ENCODE measurements around the gene CCDC78.
"Not testable (repeated sequence)": the region's sequence is repeated elsewhere in the genome, so short reads cannot be mapped to it uniquely, and the experiment has no call there.

DNA sequence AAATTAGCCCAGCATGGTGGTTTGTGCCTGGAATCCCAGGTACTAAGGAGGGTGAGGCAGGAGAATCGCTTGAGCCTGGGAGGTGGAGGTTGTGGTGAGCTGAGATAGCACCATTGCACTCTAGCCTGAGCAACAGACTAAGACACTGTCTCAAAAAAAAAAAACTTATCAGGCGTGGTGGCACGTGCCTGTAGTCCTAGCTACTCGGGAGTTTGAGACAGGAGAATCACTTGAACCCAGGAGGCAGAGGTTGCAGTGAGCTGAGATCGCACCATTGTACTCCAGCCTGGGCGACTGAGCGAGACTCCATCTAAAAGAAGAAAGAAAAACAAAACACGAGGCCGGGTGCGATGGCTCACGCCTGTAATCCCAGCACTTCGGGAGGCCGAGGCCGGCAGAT, 16.7 kb upstream of the CCDC78 start:
- TF ChIP-seq TAF1 (IDR thresholded peaks at IDR 0.05; ENCODE audit: low read depth); EP300 (conservative IDR thresholded peaks at IDR 0.05; ENCODE audit: poor library complexity, severe bottlenecking); POLR2AphosphoS5 (IDR thresholded peaks at IDR 0.05); EZH2 (IDR thresholded peaks at IDR 0.05; ENCODE audit: borderline replicate concordance, insufficient read depth, low read length, poor library complexity, severe bottlenecking); MXI1 (conservative IDR thresholded peaks at IDR 0.05; ENCODE audit: poor library complexity, severe bottlenecking); SMC3 (conservative IDR thresholded peaks at IDR 0.05; ENCODE audit: poor library complexity): not testable (repeated sequence)
- TF ChIP-seq, protein P1, sequence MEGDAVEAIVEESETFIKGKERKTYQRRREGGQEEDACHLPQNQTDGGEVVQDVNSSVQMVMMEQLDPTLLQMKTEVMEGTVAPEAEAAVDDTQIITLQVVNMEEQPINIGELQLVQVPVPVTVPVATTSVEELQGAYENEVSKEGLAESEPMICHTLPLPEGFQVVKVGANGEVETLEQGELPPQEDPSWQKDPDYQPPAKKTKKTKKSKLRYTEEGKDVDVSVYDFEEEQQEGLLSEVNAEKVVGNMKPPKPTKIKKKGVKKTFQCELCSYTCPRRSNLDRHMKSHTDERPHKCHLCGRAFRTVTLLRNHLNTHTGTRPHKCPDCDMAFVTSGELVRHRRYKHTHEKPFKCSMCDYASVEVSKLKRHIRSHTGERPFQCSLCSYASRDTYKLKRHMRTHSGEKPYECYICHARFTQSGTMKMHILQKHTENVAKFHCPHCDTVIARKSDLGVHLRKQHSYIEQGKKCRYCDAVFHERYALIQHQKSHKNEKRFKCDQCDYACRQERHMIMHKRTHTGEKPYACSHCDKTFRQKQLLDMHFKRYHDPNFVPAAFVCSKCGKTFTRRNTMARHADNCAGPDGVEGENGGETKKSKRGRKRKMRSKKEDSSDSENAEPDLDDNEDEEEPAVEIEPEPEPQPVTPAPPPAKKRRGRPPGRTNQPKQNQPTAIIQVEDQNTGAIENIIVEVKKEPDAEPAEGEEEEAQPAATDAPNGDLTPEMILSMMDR (IDR thresholded peaks at IDR 0.05; ENCODE audit: poor library complexity, severe bottlenecking), result not testable (repeated sequence)

Measured in neural cell (in vitro differentiated cells).